ENCODE results near the gene ANKEF1. TPM values are rescaled to one million over a fixed set of nuclear protein-coding genes. Genes with fewer than 3 reads are reported as not detected.
A peak's percentile ranks its signal among the peaks of the same experiment; 100 is the strongest.

ANKEF1 gene
- total RNA-seq, 1 experiment from 2014 or later, result 5.6 TPM

GRCh38 chr20:10078403-10078802 is 43.6 kb downstream of the ANKEF1 start:
- no peaks in the 10 kb centered on the region for H3K27me3 Mint-ChIP-seq (ENCODE audit: insufficient read depth, unreplicated experiment)
- ChIA-PET CTCF (interaction anchor here (0.9 to 4.9 kb wide), 9 partner anchors 12 to 1328 kb away, joined by 3 to 95 read pairs (median 4); no protein-coding TSS in a partner anchor), POLR2A (interaction anchor here (0.6 to 4.5 kb wide), 8 partner anchors 10 to 410 kb away, joined by 3 to 30 read pairs (median 12); partner anchors contain the start of genes ANKEF1, MKKS and SLX4IP)
- no TSS peak for BruUV-seq (replicated peaks)
- DNase-seq (ENCODE audit: unreplicated experiment), result no peak
- H3K4me1 Mint-ChIP-seq (ENCODE audit: insufficient read depth, unreplicated experiment), result peaks cover 50% of the 10 kb centered on the region
- no peaks in the 10 kb centered on the region for H3K9me3 Mint-ChIP-seq (ENCODE audit: unreplicated experiment)
- no peak overlapping the region for H3K4me3 Mint-ChIP-seq (ENCODE audit: unreplicated experiment)
- no peaks in the 10 kb centered on the region for H3K36me3 Mint-ChIP-seq (ENCODE audit: insufficient read depth, unreplicated experiment)
- TF ChIP-seq CTCF (IDR thresholded peaks at IDR 0.05; ENCODE audit: unreplicated experiment), result no peak
- no peak overlapping the region for H3K27ac Mint-ChIP-seq (ENCODE audit: low read depth, unreplicated experiment)
- intact Hi-C loops (cut with micrococcal nuclease), result no loop called here

- Mint-ChIP-seq H3K27ac (ENCODE audit: low read depth, unreplicated experiment) (no peak overlapping the region), H3K9me3 (ENCODE audit: unreplicated experiment) (no peaks in the 10 kb centered on the region), H3K36me3 (ENCODE audit: insufficient read depth, unreplicated experiment) (no peaks in the 10 kb centered on the region), H3K4me3 (ENCODE audit: unreplicated experiment) (no peak overlapping the region), H3K27me3 (ENCODE audit: insufficient read depth, unreplicated experiment) (no peaks in the 10 kb centered on the region), H3K4me1 (ENCODE audit: insufficient read depth, unreplicated experiment) (peaks cover 41% of the 10 kb centered on the region)
- no peak for TF ChIP-seq CTCF (IDR thresholded peaks at IDR 0.05; ENCODE audit: unreplicated experiment)
- intact Hi-C loops (cut with micrococcal nuclease), result no loop called here
- ChIA-PET POLR2A (interaction anchor here (0.8 to 4.5 kb wide), 22 partner anchors 9 to 518 kb away, joined by 3 to 30 read pairs (median 4); partner anchors contain the start of genes ANKEF1, MKKS and SLX4IP), CTCF (interaction anchor here (0.7 to 4.9 kb wide), 7 partner anchors 11 to 348 kb away, joined by 3 to 95 read pairs (median 5); no protein-coding TSS in a partner anchor)
- peak; percentile 91 for DNase-seq (ENCODE audit: unreplicated experiment)
- no TSS peak for BruUV-seq (replicated peaks)
Observed at GRCh38 chr20:10079964-10080363, 45.2 kb downstream of the ANKEF1 start.

- POLR2A ChIA-PET, result interaction anchor here (0.8 to 4.5 kb wide), 19 partner anchors 9 to 518 kb away, joined by 3 to 30 read pairs (median 6); partner anchors contain the start of genes ANKEF1, MKKS and SLX4IP
- no TSS peak for BruUV-seq (replicated peaks)
- Mint-ChIP-seq H3K36me3 (ENCODE audit: insufficient read depth, unreplicated experiment) (no peaks in the 10 kb centered on the region), H3K4me3 (ENCODE audit: unreplicated experiment) (no peak overlapping the region), H3K9me3 (ENCODE audit: unreplicated experiment) (no peaks in the 10 kb centered on the region), H3K27me3 (ENCODE audit: insufficient read depth, unreplicated experiment) (no peaks in the 10 kb centered on the region), H3K27ac (ENCODE audit: low read depth, unreplicated experiment) (no peak overlapping the region), H3K4me1 (ENCODE audit: insufficient read depth, unreplicated experiment) (peaks cover 34% of the 10 kb centered on the region)
- DNase-seq (ENCODE audit: unreplicated experiment), result no peak
- CTCF ChIA-PET, result interaction anchor here (0.9 to 4.9 kb wide), 4 partner anchors 10 to 347 kb away, joined by 3 to 95 read pairs (median 37); no protein-coding TSS in a partner anchor
- intact Hi-C loops (cut with micrococcal nuclease), result no loop called here
- no peak for TF ChIP-seq CTCF (IDR thresholded peaks at IDR 0.05; ENCODE audit: unreplicated experiment)
Observed at GRCh38 chr20:10080574-10080973, 45.8 kb downstream of the ANKEF1 start.

GRCh38 chr20:10089871-10090587 is 55.2 kb downstream of the ANKEF1 start:
- DNase-seq (ENCODE audit: unreplicated experiment), result no peak
- no peak for TF ChIP-seq CTCF (IDR thresholded peaks at IDR 0.05; ENCODE audit: unreplicated experiment)
- peaks cover 7% of the 10 kb centered on the region for H3K36me3 Mint-ChIP-seq (ENCODE audit: insufficient read depth, unreplicated experiment)
- intact Hi-C loops (cut with micrococcal nuclease), result loop anchor here (1.0 to 5.0 kb wide), 6 partner anchors 55 to 577 kb away; no protein-coding TSS in a partner anchor
- ChIA-PET POLR2A (interaction anchor here (0.5 to 5.2 kb wide), 16 partner anchors 10 to 345 kb away, joined by 3 to 64 read pairs (median 5); partner anchors contain the start of genes ANKEF1 and SLX4IP), CTCF (interaction anchor here (0.6 to 9.5 kb wide), 82 partner anchors 8 to 1435 kb away, joined by 3 to 826 read pairs (median 5); partner anchors contain the start of genes ANKEF1, MKKS and SLX4IP)
- no TSS peak for BruUV-seq (replicated peaks)
- no peak overlapping the region for H3K4me3 Mint-ChIP-seq (ENCODE audit: unreplicated experiment)
- H3K4me1 Mint-ChIP-seq (ENCODE audit: insufficient read depth, unreplicated experiment), result peaks cover 11% of the 10 kb centered on the region
- no peaks in the 10 kb centered on the region for H3K27me3 Mint-ChIP-seq (ENCODE audit: insufficient read depth, unreplicated experiment)
- H3K27ac Mint-ChIP-seq (ENCODE audit: low read depth, unreplicated experiment), result no peak overlapping the region
- H3K9me3 Mint-ChIP-seq (ENCODE audit: unreplicated experiment), result no peaks in the 10 kb centered on the region

All from MCF 10A (cell line).